HG03025 (cell line): Measurements from ENCODE around the gene ORAI3.

Experiments
- ATAC-seq: cut with Tn5 transposase; IDR thresholded peaks from one replicate; pipeline ENCODE4 v1.9.1; 2021; ENCODE audit warnings: mild to moderate bottlenecking, moderate library complexity; ENCODE audit not compliant: unreplicated experiment, low FRiP score

Gene ORAI3

GRCh38 chr16:30966033-30966619 lies 17.3 kb downstream of the ORAI3 start:
- ATAC-seq = no peak

DNA sequence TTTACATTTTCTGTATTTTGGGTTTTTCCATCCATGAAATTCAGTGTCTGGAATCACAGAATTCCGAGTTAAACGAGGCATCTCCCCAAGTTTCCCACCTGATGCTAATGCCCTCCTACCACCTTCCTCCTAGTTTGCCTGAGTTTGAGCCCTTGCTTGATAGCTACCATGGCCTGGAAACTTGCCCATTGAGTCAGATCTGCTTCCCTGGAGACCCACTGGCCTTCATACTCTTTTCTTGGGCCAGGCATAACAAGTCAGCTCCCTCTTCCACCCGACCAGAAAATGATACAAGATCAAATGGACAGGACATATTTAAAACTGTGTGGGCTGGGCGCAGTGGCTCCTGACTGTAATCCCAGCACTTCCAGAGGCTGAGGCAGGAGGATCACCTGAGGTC lies 18.9 kb downstream of the ORAI3 start:
- ATAC-seq = no peak

- no peak for ATAC-seq
Observed at GRCh38 chr16:30969246-30969842, 20.5 kb downstream of the ORAI3 start.

GRCh38 chr16:30971298-30971697 lies 22.4 kb downstream of the ORAI3 start:
- no peak for ATAC-seq

DNA sequence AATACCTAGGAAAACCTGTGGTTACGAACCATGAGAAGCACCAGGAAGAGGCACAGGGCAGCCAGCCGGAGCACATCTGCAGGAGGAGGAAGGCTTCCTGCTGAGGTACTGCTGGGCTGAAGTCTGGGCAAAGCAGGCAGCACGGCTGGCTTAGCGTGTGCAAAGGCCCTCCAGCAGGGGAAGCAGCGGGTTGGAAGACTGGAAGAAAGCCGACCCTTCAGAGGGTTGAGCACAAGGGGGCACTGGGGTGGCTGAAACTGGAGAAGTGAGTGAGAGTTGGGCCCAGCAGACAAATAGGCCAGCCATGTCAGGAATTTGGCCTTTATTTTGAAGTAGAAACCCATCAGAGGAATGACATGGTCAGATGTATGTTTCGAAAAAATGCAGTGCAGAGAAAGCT lies 24.0 kb downstream of the ORAI3 start:
- ATAC-seq = no peak

GRCh38 chr16:30974348-30974747 lies 25.5 kb downstream of the ORAI3 start:
- ATAC-seq = no peak

GRCh38 chr16:30976486-30976885 lies 27.6 kb downstream of the ORAI3 start:
- ATAC-seq = no peak

DNA sequence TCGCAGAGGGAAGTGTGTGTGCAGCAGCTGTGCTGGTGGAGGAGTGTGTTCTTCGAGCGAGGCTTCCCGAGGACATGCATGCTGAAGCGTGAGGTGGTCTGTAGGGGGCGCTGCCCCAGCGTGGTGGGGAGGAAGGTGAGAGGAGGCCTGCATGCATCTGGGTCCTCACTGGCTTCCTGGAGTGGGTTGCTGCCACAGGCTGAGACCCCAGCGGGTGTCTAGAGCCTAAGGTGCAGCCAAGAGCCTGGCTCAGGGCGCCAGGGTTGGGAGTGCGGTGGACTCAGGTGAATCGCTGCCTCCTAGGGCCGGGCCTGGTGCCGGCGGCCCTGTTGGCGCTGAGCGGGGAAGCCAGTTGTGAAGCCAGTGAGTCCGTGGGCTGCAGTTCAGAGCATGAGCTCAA lies 28.6 kb downstream of the ORAI3 start:
- ATAC-seq = no peak

DNA sequence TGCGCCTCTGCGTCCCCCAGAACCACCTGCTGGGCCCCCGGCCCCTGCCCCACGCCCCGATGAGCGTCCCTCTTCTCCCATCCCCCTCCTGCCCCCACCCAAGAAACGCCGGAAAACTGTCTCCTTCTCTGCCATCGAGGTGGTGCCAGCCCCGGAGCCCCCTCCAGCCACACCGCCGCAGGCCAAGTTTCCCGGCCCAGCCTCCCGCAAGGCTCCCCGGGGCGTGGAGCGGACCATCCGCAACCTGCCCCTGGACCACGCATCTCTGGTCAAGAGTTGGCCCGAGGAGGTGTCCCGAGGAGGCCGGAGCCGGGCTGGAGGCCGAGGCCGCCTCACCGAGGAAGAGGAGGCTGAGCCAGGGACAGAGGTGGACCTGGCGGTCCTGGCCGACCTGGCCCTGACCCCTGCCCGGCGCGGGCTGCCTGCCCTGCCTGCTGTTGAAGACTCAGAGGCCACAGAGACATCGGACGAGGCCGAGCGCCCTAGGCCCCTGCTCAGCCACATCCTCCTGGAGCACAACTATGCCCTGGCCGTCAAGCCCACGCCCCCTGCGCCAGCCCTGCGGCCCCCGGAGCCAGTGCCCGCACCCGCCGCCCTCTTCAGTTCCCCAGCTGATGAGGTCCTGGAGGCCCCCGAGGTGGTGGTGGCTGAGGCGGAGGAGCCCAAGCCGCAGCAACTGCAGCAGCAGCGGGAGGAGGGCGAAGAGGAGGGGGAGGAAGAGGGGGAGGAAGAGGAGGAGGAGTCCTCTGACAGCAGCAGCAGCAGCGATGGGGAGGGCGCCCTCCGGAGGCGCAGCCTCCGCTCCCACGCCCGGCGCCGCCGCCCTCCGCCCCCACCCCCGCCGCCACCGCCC lies 30.5 kb downstream of the ORAI3 start:
- ATAC-seq = no peak

GRCh38 chr16:30980023-30980371 lies 31.1 kb downstream of the ORAI3 start:
- no peak for ATAC-seq

- no peak for ATAC-seq
Observed at GRCh38 chr16:30980434-30980833, 31.6 kb downstream of the ORAI3 start.

DNA sequence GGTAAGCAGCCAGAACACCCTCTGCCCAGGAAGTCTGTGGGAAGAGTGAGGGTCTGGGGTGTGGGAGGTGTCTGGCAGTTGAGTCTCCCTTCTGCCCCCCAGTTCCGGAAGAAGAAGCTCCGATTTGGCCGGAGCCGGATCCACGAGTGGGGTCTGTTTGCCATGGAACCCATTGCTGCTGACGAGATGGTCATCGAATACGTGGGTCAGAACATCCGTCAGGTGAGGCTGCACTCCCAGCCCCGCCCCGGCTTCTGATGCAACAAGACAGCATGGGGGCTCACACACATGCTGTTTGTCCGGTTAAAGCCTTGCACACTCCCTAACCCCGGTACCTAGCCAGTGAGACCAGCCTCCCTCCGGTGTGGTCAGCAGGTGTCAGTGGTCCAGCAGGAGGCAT lies 32.1 kb downstream of the ORAI3 start:
- no peak for ATAC-seq

- ATAC-seq = no peak
Observed at GRCh38 chr16:30982548-30983288, 33.9 kb downstream of the ORAI3 start.

DNA sequence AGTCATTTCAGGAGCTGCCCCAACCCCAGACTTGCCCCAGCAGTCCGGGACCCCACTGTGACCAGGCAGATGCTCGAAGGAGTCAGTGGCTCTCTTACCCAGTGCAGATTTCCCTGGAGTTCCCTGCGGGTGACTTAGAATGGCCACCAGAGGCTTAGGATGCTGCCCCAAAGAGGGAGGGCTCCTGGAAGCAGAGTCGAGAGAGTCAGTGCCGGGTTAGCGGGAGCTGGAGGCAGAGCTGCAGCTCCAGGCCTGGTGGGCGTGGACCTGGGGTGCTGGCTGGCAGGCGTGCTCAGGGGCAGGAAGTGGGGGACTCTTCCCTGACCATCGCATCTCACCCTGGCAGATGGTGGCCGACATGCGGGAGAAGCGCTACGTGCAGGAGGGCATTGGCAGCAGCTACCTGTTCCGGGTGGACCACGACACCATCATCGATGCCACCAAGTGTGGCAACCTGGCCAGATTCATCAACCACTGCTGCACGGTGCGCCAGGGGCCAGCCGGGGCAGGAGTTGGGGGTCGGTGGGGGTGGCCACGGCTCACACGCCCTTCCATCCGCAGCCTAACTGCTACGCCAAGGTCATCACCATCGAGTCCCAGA lies 34.5 kb downstream of the ORAI3 start:
- ATAC-seq = no peak

GRCh38 chr16:30983898-30984610 lies 35.2 kb downstream of the ORAI3 start:
- ATAC-seq = no peak

DNA sequence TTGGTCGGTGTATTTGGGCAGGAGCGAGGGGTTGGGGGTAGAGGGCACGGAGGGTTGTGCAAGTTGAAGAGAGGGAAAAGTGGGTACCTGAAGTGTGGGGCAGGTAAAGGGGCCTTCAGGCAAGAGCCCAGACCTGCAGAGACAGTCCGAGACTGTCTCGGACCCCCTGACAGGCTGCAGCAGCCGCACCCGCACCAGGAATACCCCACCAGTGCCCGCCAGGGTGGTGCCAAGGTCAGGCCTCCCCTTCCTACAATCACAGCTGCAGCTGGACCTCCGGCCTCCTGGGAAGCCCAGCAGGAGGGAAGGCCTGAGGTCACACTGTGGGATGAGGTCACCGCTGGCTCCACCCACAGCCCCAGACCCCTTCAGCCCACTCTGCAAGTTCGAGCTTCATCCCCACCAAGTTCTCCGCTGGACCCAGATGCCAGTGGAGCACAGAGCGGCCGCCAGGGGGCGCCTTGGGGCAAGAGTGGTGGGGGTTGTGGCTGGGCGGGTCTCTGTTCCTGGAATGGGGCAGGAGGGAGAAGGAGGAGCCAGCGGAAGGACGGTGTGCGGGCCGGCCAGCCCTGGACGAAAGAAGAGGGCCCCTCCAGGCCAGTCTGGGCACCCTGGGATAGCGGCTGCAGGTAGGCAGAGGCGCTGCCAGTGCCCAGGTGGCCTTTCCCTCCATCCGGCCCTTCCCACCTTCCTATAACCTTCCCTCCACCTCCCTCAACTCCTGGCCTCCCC lies 36.0 kb downstream of the ORAI3 start, which contains the start of gene HSD3B7:
Gene HSD3B7, plus strand, starts transcription at position 539 of the 732 bp plus-strand sequence. CDS start 452 bp downstream, outside the sequence.
- no peak for ATAC-seq

GRCh38 chr16:30985401-30986128 lies 36.7 kb downstream of the ORAI3 start:
- no peak for ATAC-seq

- ATAC-seq = no peak
Observed at GRCh38 chr16:30986129-30986991, 37.5 kb downstream of the ORAI3 start.
